IMR-90 (cell line): ENCODE results near the gene DYNLRB2.

Source experiments
- BHLHE40 ChIP-seq: fragments of 150-350 bp; IDR thresholded peaks from 2 replicates; pipeline ENCODE4 v1.6.1; 2016; ENCODE audit warnings: mild to moderate bottlenecking, low read depth, low read length
- CEBPB ChIP-seq: IDR thresholded peaks from 2 replicates; pipeline ENCODE4 v1.6.1; 2012; ENCODE audit warnings: low read depth, low read length, improper control_type of control experiment
- CHD1 ChIP-seq: IDR thresholded peaks from 2 replicates; pipeline ENCODE4 v1.6.1; 2012; ENCODE audit warnings: low read depth, low read length, improper control_type of control experiment
- CTCF ChIP-seq: conservative IDR thresholded peaks from 2 replicates; pipeline ENCODE4 v1.5.1; 2012; ENCODE audit warnings: mild to moderate bottlenecking, low read depth, low read length, improper control_type of control experiment
- MAFK ChIP-seq: IDR thresholded peaks from 2 replicates; pipeline ENCODE4 v1.6.1; 2012; ENCODE audit warnings: low read depth, low read length, improper control_type of control experiment
- POLR2A ChIP-seq: IDR thresholded peaks from 2 replicates; pipeline ENCODE4 v1.6.1; 2012; ENCODE audit warnings: mild to moderate bottlenecking, low read depth, low read length
- RAD21 ChIP-seq: IDR thresholded peaks from 2 replicates; pipeline ENCODE4 v1.6.1; 2012; ENCODE audit warnings: low read length, improper control_type of control experiment
- RCOR1 ChIP-seq: IDR thresholded peaks from 2 replicates; pipeline ENCODE4 v1.6.1; 2012; ENCODE audit warnings: mild to moderate bottlenecking, low read length, improper control_type of control experiment; ENCODE audit not compliant: insufficient replicate concordance
- RFX5 ChIP-seq: IDR thresholded peaks from 2 replicates; pipeline ENCODE4 v1.8.0; 2012; ENCODE audit warnings: low read depth, mild to moderate bottlenecking, low read length, moderate library complexity
- SMC3 ChIP-seq: fragments of 150-350 bp; IDR thresholded peaks from 2 replicates; pipeline ENCODE4 v1.6.1; 2016; ENCODE audit warnings: low read depth, mild to moderate bottlenecking, antibody characterized with exemption, low read length, moderate library complexity
- USF2 ChIP-seq: fragments of 150-350 bp; IDR thresholded peaks from 2 replicates; pipeline ENCODE4 v1.6.1; 2017; ENCODE audit warnings: mild to moderate bottlenecking, antibody characterized with exemption, low read length, low read depth

- TF ChIP-seq POLR2A (no peak), CTCF (no peak), USF2 (no peak), RAD21 (no peak), RFX5 (no peak), CEBPB (no peak), CHD1 (no peak), RCOR1 (no peak), SMC3 (no peak), MAFK (no peak), BHLHE40 (no peak)
These were observed 18.6 kb downstream of the DYNLRB2 start for GRCh38 chr16:80559369-80559768.
